Astrocyte of the hippocampus (primary cell): ENCODE data around the gene DSCAML1.
A peak's percentile ranks its signal among the peaks of the same experiment; 100 is the strongest.

Experiments
- DNase-seq: peaks from one replicate; pipeline ENCODE4 v3.0.0; 2011; ENCODE audit warnings: low read depth, low spot score

Gene DSCAML1

GRCh38 chr11:117796872-117797529, at the start of gene DSCAML1:
DSCAML1 (minus strand) TSS chr11:117797216; CDS start chr11:117797079, 137 bp downstream.
- DNase-seq = peak; percentile 36

GRCh38 chr11:117843666-117844484, 46.9 kb upstream of the DSCAML1 start:
- peak; percentile 86 for DNase-seq

- DNase-seq = no peak
Observed at GRCh38 chr11:117842131-117842941, 45.3 kb upstream of the DSCAML1 start.

- no peak for DNase-seq
Observed at GRCh38 chr11:117841551-117842031, 44.6 kb upstream of the DSCAML1 start.

GRCh38 chr11:117840881-117841550, 44.0 kb upstream of the DSCAML1 start:
- DNase-seq = no peak

- no peak for DNase-seq
Observed at GRCh38 chr11:117839936-117840813, 43.2 kb upstream of the DSCAML1 start.

- no peak for DNase-seq
Observed at GRCh38 chr11:117839380-117839881, 42.4 kb upstream of the DSCAML1 start.

GRCh38 chr11:117838901-117839300, 41.9 kb upstream of the DSCAML1 start:
- no peak for DNase-seq

- DNase-seq = no peak
Observed at GRCh38 chr11:117837791-117838190, 40.8 kb upstream of the DSCAML1 start.

- DNase-seq = no peak
Observed at GRCh38 chr11:117837070-117837776, 40.2 kb upstream of the DSCAML1 start.

- no peak for DNase-seq
Observed at GRCh38 chr11:117836077-117836960, 39.3 kb upstream of the DSCAML1 start.

- DNase-seq = no peak
Observed at GRCh38 chr11:117835576-117835975, 38.6 kb upstream of the DSCAML1 start.

GRCh38 chr11:117834838-117835443, 37.9 kb upstream of the DSCAML1 start:
- DNase-seq = no peak

- no peak for DNase-seq
Observed at GRCh38 chr11:117834068-117834810, 37.2 kb upstream of the DSCAML1 start.

- DNase-seq = no peak
Observed at GRCh38 chr11:117833401-117833891, 36.4 kb upstream of the DSCAML1 start.

- DNase-seq = no peak
Observed at GRCh38 chr11:117832511-117832910, 35.5 kb upstream of the DSCAML1 start.
